GM19372 (cell line): ENCODE measurements around the gene ZAP70.

Experiments used
- ATAC-seq: cut with Tn5 transposase; IDR thresholded peaks from one replicate; pipeline ENCODE4 v1.9.1; 2021; ENCODE audit warnings: mild to moderate bottlenecking, low read depth, moderate library complexity; ENCODE audit not compliant: unreplicated experiment

Gene ZAP70

DNA sequence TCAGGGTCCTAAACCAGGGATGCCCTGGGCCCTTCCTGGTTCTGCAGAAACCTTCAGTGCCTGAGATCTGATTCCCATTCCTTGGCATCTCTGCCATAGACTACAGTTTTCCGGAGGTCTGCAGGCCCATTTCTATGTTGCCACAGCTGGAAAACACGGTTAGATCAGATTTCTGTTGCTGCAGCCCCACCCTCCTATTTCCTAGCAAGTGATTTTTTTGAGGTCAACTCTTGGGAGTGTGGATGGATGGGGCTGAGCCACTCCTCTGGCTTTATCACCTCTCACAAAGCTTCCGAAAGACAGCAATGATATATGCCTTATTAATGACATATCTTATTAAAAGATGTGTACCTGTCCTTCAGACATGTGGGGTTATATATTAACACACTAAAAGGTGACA, 56.3 kb downstream of the ZAP70 start:
- no peak for ATAC-seq

DNA sequence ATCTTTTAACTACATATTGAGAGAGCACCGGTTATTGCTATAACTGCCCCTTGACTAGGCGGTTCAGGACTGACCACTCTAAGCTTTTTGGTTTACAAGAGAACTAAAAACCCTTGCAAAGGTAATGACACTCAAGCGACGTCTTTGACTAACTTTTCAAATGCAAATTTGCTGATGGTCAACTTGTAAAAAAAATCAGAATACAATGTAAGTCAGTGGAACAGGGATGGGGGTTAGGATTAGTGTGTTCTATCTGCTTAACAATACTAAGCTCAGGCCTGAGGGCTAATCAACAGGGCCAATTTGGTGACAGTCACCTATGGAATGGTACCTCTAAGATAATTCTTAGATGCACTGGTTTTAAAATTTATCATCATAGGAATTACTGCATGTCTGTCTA, 57.1 kb downstream of the ZAP70 start:
- no peak for ATAC-seq

DNA sequence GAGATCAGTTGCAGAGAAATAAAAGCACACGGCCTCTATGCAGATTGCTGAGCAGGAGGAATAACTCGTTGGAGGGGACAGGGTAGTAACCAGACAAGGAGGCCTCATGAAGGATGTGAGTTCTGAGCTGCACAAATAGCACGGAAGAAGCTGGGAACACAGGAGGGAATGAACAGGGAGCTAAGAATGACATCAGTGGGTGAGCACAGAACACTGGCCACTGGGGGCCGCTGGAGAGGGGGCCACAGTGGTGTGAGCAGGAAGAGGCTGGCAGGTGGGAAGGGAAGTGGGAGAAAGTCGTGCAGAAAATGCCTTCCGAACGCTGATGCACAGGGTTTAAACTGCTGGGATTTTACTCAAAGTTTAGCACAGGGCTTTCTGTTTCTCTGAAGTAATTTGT, 61.0 kb downstream of the ZAP70 start:
- no peak for ATAC-seq

DNA sequence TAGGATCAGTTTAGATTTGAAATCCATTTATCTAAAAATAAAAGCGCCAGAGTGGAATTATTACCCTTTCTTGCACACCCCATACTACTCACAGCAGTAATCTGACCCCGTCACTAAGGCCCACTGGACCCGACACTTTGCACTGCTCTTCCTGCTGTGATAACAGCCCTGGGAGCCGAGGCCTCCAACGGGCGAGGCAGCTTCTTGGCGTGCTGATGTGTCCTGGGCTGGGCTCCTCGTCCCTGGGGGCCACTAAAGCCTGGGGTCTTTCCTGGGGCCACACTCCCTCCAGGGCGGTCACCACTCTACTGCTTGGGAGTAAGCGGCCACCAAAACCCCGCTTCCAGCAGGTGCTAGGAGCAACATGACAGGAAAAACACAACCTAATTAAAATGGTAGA, 61.7 kb downstream of the ZAP70 start:
- no peak for ATAC-seq

DNA sequence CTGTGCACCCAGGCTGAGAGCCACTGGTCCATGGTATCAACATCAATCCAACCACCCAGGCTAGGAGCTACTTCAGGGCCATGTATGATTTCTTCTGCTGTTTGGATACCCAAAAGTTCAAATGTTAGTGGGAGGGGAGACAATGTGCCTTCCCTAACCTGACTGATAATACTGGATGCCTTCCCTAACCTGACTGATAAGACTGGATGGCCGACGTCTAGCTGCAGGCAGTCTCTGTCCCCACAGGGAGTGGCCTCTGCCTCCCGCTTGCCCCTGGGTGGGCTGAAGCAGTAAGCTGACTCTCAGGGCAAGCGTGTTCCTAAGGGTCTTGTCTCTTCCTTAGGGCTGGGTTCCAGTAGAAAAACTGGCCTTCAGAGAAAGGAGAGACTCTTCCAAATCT, 65.8 kb downstream of the ZAP70 start:
- ATAC-seq, result no peak

DNA sequence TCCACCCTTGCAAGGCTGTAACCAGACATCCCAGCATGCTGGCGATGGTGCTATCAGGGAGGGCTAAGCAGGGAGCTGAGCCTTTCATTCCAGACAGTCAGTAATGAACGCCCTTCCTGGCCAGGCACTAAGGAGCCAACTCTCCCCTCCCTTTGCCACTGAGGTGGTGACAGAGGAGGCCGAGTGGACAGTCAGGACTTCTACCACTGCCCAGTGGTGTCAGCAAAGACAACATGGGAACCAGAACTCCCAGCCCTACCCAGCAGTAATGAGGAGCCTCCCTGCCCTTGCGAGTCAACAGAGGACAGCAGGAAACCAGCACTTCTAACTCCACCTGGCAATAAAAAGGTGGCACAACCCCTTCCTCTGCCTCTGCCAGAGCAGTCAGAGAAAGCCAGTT, 68.6 kb downstream of the ZAP70 start:
- no peak for ATAC-seq

DNA sequence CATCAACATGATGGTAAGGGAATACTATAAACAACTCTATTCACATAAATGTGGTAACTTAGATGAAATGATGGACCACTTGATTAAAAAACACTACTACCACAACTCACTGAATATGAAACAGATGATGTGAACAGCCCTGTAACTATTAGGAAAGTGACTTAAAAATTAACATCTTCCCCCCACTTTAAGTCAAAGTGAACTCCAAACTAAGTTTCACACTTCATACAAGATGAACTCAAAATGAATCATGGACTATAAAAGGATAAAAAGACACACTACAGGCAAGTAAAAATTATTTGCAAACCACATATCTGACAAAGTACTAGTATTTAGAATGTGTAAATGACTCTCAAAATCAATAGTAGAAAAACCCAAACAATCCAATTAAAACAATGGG, 71.6 kb downstream of the ZAP70 start:
- no peak for ATAC-seq

DNA sequence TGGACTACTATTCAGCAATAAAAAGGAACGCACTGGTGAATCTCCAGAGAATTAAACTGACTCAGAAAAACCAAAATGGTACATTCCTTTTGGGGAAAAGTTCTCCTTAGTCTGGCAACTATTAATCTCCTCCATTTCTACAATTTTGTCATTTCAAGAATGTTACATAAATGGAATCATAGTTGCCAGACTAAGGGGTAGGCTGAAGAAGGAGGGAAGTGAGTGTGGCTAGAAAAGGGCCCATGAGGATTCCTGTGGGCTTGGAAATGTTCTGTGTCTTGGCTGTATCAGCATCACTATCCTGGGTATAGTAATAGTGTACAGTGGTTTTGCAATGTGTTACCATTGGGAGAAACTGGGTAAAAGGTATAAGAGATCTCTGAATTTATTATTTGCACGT, 72.4 kb downstream of the ZAP70 start:
- no peak for ATAC-seq

DNA sequence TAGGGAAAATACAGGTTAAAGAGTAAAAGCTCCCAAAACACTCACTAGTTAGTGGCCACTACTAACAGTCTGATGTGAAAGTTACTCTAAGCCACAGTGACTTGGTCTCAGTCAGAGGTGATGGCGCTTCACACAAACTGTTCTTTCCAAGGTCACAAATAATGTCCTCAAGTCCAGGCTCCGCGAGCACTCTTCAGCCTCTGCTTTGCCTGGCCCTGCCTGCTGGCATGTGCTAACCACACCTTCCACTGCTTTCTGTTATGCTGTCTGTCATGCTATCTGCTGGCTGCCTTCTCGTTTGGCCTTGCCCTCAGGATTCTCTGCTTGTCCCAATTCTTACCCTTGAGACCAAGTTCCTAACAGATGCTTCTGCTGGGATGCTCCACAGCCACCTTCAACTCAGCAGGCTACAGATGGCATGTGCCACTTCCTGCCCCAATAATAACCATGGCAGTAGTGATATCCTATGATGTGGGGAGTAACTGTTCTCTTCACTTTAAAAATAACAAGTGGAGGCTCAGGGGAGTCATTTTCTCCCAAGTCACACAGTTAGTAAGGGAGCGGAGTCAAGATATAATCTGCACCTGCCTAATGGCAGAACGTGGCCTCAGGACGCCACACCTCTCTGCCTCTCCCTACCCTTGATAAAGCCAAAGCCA, 75.7 kb downstream of the ZAP70 start:
- no peak for ATAC-seq
